H1 (cell line): ENCODE measurements around the gene CACUL1. TPM values are rescaled to one million over a fixed set of nuclear protein-coding genes. Genes with fewer than 3 reads are reported as not detected.

Experiments used
- ASH2L ChIP-seq: fragments of 200-600, 300-600 bp; sonication (generic); IDR thresholded peaks from one replicate; pipeline ENCODE4 v1.7.1; 2017; ENCODE audit warnings: low read length
- ATF2 ChIP-seq: IDR thresholded peaks from 2 replicates; pipeline ENCODE4 v1.6.1; 2012; ENCODE audit warnings: low read length, inconsistent platforms
- BACH1 ChIP-seq: IDR thresholded peaks from 2 replicates; pipeline ENCODE4 v1.6.1; 2012; ENCODE audit warnings: low read length, improper control_type of control experiment
- BRCA1 ChIP-seq: IDR thresholded peaks from 2 replicates; pipeline ENCODE4 v1.6.1; 2012; ENCODE audit warnings: low read depth, low read length, improper control_type of control experiment
- CREB1 ChIP-seq: IDR thresholded peaks from 2 replicates; pipeline ENCODE4 v1.6.1; 2012; ENCODE audit warnings: inconsistent platforms
- CTBP2 ChIP-seq: IDR thresholded peaks from 2 replicates; pipeline ENCODE4 v1.7.0; 2011; ENCODE audit warnings: borderline replicate concordance, mild to moderate bottlenecking, moderate library complexity, mixed read lengths, low read length; ENCODE audit not compliant: insufficient read depth, insufficient read length
- EZH2 ChIP-seq: fragments of 200-600 bp; sonication (generic); IDR thresholded peaks from 2 replicates; pipeline ENCODE4 v1.7.1; 2012; ENCODE audit warnings: low read depth, mild to moderate bottlenecking, moderate library complexity, low read length, inconsistent platforms; ENCODE audit not compliant: severe bottlenecking
- FOSL1 ChIP-seq: IDR thresholded peaks from 2 replicates; pipeline ENCODE4 v1.6.1; 2011; ENCODE audit warnings: mild to moderate bottlenecking, low read depth, low read length, moderate library complexity; ENCODE audit not compliant: insufficient read depth
- JUND ChIP-seq: IDR thresholded peaks from 2 replicates; pipeline ENCODE4 v1.6.1; 2011; ENCODE audit warnings: mild to moderate bottlenecking, improper control_type of control experiment, low read length
- KDM1A ChIP-seq: fragments of 200-600, 300-600 bp; sonication (generic); IDR thresholded peaks from 2 replicates; pipeline ENCODE4 v1.7.1; 2016; ENCODE audit warnings: mild to moderate bottlenecking, low read length, borderline replicate concordance
- KDM4A ChIP-seq: IDR thresholded peaks from one replicate; pipeline ENCODE4 v1.7.1; 2012; ENCODE audit warnings: low read depth, mild to moderate bottlenecking, moderate library complexity, low read length, inconsistent platforms; ENCODE audit not compliant: severe bottlenecking
- NANOG ChIP-seq: IDR thresholded peaks from 2 replicates; pipeline ENCODE4 v1.6.1; 2011; ENCODE audit warnings: low read length, low read depth, mild to moderate bottlenecking, inconsistent platforms; ENCODE audit not compliant: insufficient read depth, poor library complexity, severe bottlenecking
- NRF1 ChIP-seq: IDR thresholded peaks from 2 replicates; pipeline ENCODE4 v1.6.1; 2011; ENCODE audit warnings: mild to moderate bottlenecking, low read depth, low read length, improper control_type of control experiment
- POLR2A ChIP-seq, 2 experiments: IDR thresholded peaks; 1 replicate in 1 of 2; 2 replicates in 1 of 2; pipeline ENCODE4 v1.6.1; 2011; ENCODE audit warnings: low read depth in 2 of 2, low read length in 2 of 2, mild to moderate bottlenecking in 2 of 2; ENCODE audit errors: control extremely low read depth in 1 of 2
- POLR2AphosphoS5 ChIP-seq: IDR thresholded peaks from 2 replicates; pipeline ENCODE4 v1.6.1; 2011; ENCODE audit warnings: low read depth, low read length
- POU5F1 ChIP-seq: IDR thresholded peaks from 2 replicates; pipeline ENCODE4 v1.6.1; 2011; ENCODE audit warnings: low read depth, mild to moderate bottlenecking, low read length, moderate library complexity
- RNF2 ChIP-seq: fragments of 200-900, 300-1000 bp; sonication (generic); IDR thresholded peaks from 2 replicates; pipeline ENCODE4 v1.7.1; 2016; ENCODE audit warnings: borderline replicate concordance, low read depth, mild to moderate bottlenecking, antibody characterized with exemption, low read length; ENCODE audit not compliant: poor library complexity, severe bottlenecking; ENCODE audit errors: missing control alignments
- SIN3A ChIP-seq, 2 experiments: IDR thresholded peaks in 1 of 2; conservative IDR thresholded peaks in 1 of 2; 2 replicates each; pipeline ENCODE4 v1.6.1; 2011 to 2012; ENCODE audit warnings: low read length in 2 of 2, improper control_type of control experiment in 1 of 2, low read depth in 1 of 2, mild to moderate bottlenecking in 1 of 2
- SIRT6 ChIP-seq: IDR thresholded peaks from one replicate; pipeline ENCODE4 v1.7.1; 2012; ENCODE audit warnings: low read length, inconsistent platforms
- SP4 ChIP-seq: IDR thresholded peaks from 2 replicates; pipeline ENCODE4 v1.6.1; 2012; ENCODE audit warnings: low read length, inconsistent platforms
- TBP ChIP-seq: IDR thresholded peaks from 2 replicates; pipeline ENCODE4 v1.6.1; 2011; ENCODE audit warnings: low read depth, low read length, improper control_type of control experiment
- TEAD4 ChIP-seq: IDR thresholded peaks from 2 replicates; pipeline ENCODE4 v1.6.1; 2012; ENCODE audit warnings: low read depth, low read length, inconsistent platforms, mixed read lengths
- YY1 ChIP-seq: IDR thresholded peaks from 2 replicates; pipeline ENCODE4 v1.6.1; 2011; ENCODE audit warnings: low read depth, mild to moderate bottlenecking, low read length
- ZNF274 ChIP-seq: IDR thresholded peaks from 2 replicates; pipeline ENCODE4 v1.7.0; 2012; ENCODE audit warnings: low read length, borderline replicate concordance; ENCODE audit errors: extremely low read depth
- polyA plus RNA-seq, 7 experiments: library from polyadenylated mRNA; depleted of rRNA in 3 of 7; stranded (reverse) in 5 of 7; unstranded in 2 of 7; fragments of >200 nt in 5 of 7; fragments of 200-250 nt in 2 of 7; gene quantifications; 1 replicate in 5 of 7; 2 replicates in 1 of 7; 4 replicates in 1 of 7; pipeline versions ENCODE4 v1.2.1 to v1.2.3, GENCODE V29; 2011 to 2013; ENCODE audit warnings: missing spikeins in 2 of 7, mixed read lengths in 2 of 7
- total RNA-seq: library from RNA; stranded (reverse); fragmentation: NEBNext Ultra II Directional; extraction: Animal tissue kit (Norgen Biotek cat#: 25700); gene quantifications from 2 replicates; pipeline ENCODE4 v1.2.1, GENCODE V29; 2021
- TF ChIP-seq, protein P1 (sequence below): IDR thresholded peaks from 2 replicates; pipeline ENCODE4 v1.6.1; 2011; ENCODE audit warnings: low read depth, mild to moderate bottlenecking, low read length; ENCODE audit not compliant: insufficient read depth

Gene CACUL1
- total and polyA plus RNA-seq, 2 of the 8 experiments (the other 6 are each of a cell fraction or from before 2014, with no cell fraction given) = 6.5 to 34.2 TPM

DNA sequence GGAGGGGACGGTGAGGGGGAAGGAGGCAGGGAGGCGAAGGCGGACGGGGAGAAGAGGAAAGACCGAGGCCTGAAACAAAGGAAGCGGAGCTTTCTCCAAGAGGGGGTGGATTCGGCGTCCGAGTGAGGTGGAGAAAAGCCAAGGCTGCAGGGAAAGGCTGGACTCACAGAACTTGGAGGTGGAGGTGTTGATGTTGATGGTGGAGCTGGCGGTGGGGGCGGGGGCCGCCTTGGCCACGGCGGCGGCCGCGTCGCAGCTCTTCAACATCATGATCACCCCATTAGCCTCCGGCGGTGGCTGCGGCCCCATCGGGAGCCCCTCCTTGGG, 578 bp downstream of the CACUL1 start (continued):
- TF ChIP-seq NANOG (no peak), TBP (peak; percentile 52; the same call in 1 of the 2 replicates), POLR2AphosphoS5 (peak; percentile 60; the same call in 1 of the 2 replicates), ASH2L (peak; percentile 83), EZH2 (no peak), KDM1A (no peak), TEAD4 (no peak), SP4 (no peak), JUND (no peak), BRCA1 (no peak), CREB1 (peak; percentile 87), POU5F1 (no peak), ATF2 (no peak), ZNF274 (no peak), YY1 (no peak), SIN3A (conservative IDR thresholded peaks at IDR 0.05 in 1 of 2, IDR thresholded peaks at IDR 0.05 in 1 of 2; ENCODE audit: low read depth in 1 of 2, low read length in 2 of 2) (peak in 1 of 2 experiments; percentile 34; a peak in 1 of 4 replicates), KDM4A (peak; percentile 40), CTBP2 (no peak), POLR2A (IDR thresholded peaks at IDR 0.05; ENCODE audit: control extremely low read depth in 1 of 2, low read depth in 2 of 2, low read length in 2 of 2) (peak in 1 of 2 experiments; percentile 83; a peak in 2 of 3 replicates), RNF2 (no peak), NRF1 (no peak), SIRT6 (no peak), FOSL1 (no peak), BACH1 (no peak)
- TF ChIP-seq, protein P1, sequence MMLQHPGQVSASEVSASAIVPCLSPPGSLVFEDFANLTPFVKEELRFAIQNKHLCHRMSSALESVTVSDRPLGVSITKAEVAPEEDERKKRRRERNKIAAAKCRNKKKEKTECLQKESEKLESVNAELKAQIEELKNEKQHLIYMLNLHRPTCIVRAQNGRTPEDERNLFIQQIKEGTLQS = no peak
